ENCODE measurements around the gene SECTM1. TPM values are rescaled to one million over a fixed set of nuclear protein-coding genes. Genes with fewer than 3 reads are reported as not detected.

Gene SECTM1
- total RNA-seq, 2 experiments from 2014 or later = 18.3 to 18.5 TPM

- Mint-ChIP-seq H3K9me3 (no peaks in the 10 kb centered on the region), H3K4me3 (peak overlapping the region; percentile 88), H3K27me3 (no peaks in the 10 kb centered on the region), H3K36me3 (ENCODE audit: low read depth) (peaks cover 10% of the 10 kb centered on the region), H3K27ac (peak overlapping the region; percentile 100), H3K4me1 (peaks cover 86% of the 10 kb centered on the region)
- CTCF ChIA-PET = interaction anchor here (0.9 to 4.8 kb wide), 7 partner anchors 18 to 269 kb away, joined by 3 to 32 read pairs (median 13); partner anchors contain the start of gene CD7
- no peak for DNase-seq
- POLR2A ChIA-PET = interaction anchor here (1.0 to 7.6 kb wide), 5 partner anchors 14 to 262 kb away, joined by 3 to 120 read pairs (median 18); partner anchors contain the start of genes CD7, CSNK1D, DCXR and SLC16A3
Observed at GRCh38 chr17:82299452-82299851, 34.1 kb downstream of the SECTM1 start.

GRCh38 chr17:82298538-82299421 lies 34.8 kb downstream of the SECTM1 start:
- Mint-ChIP-seq H3K27me3 (no peaks in the 10 kb centered on the region), H3K4me1 (peaks cover 91% of the 10 kb centered on the region), H3K4me3 (peak overlapping the region; percentile 88), H3K36me3 (ENCODE audit: low read depth) (peaks cover 15% of the 10 kb centered on the region), H3K27ac (peak overlapping the region; percentile 100), H3K9me3 (no peaks in the 10 kb centered on the region)
- CTCF ChIA-PET = interaction anchor here (0.6 to 4.8 kb wide), 11 partner anchors 10 to 268 kb away, joined by 3 to 32 read pairs (median 8); partner anchors contain the start of gene CD7
- no peak for DNase-seq
- POLR2A ChIA-PET = interaction anchor here (0.5 to 7.6 kb wide), 31 partner anchors 8 to 596 kb away, joined by 3 to 120 read pairs (median 7); partner anchors contain the start of genes CD7, CSNK1D, DCXR and FOXK2

GRCh38 chr17:82297714-82298537 lies 35.6 kb downstream of the SECTM1 start:
- H3K36me3 Mint-ChIP-seq (ENCODE audit: low read depth) = peaks cover 15% of the 10 kb centered on the region

GRCh38 chr17:82297280-82297713 lies 36.3 kb downstream of the SECTM1 start:
- H3K9me3 Mint-ChIP-seq = no peaks in the 10 kb centered on the region
- H3K27ac Mint-ChIP-seq = peak overlapping the region; percentile 100
- peaks cover 15% of the 10 kb centered on the region for H3K36me3 Mint-ChIP-seq (ENCODE audit: low read depth)
- H3K27me3 Mint-ChIP-seq = no peaks in the 10 kb centered on the region
- H3K4me1 Mint-ChIP-seq = peaks cover 85% of the 10 kb centered on the region
- CTCF ChIA-PET = interaction anchor here (1.2 to 3.8 kb wide), 5 partner anchors 14 to 91 kb away, joined by 4 to 12 read pairs (median 6); partner anchors contain the start of gene CD7
- peak overlapping the region; percentile 88 for H3K4me3 Mint-ChIP-seq
- POLR2A ChIA-PET = interaction anchor here (0.7 to 7.6 kb wide), 30 partner anchors 10 to 412 kb away, joined by 3 to 120 read pairs (median 8); partner anchors contain the start of genes CD7, CENPX, CSNK1D and FOXK2
- peak; percentile 92 for DNase-seq

More at GRCh38 chr17:82297714-82298537, 35.6 kb downstream of the SECTM1 start:
- CTCF ChIA-PET = interaction anchor here (0.6 to 4.0 kb wide), 11 partner anchors 11 to 267 kb away, joined by 3 to 32 read pairs (median 5); partner anchors contain the start of gene CD7
- no peaks in the 10 kb centered on the region for H3K9me3 Mint-ChIP-seq
- POLR2A ChIA-PET = interaction anchor here (0.5 to 7.6 kb wide), 36 partner anchors 9 to 595 kb away, joined by 3 to 120 read pairs (median 6); partner anchors contain the start of genes CD7, CENPX, CSNK1D and DCXR
- no peaks in the 10 kb centered on the region for H3K27me3 Mint-ChIP-seq
- peaks cover 87% of the 10 kb centered on the region for H3K4me1 Mint-ChIP-seq
- peak overlapping the region; percentile 88 for H3K4me3 Mint-ChIP-seq
- H3K27ac Mint-ChIP-seq = peak overlapping the region; percentile 100
- DNase-seq = peak; percentile 93

GRCh38 chr17:82296511-82297279 lies 36.9 kb downstream of the SECTM1 start:
- ChIA-PET POLR2A (interaction anchor here (0.7 to 7.6 kb wide), 24 partner anchors 10 to 412 kb away, joined by 3 to 120 read pairs (median 9); partner anchors contain the start of genes CD7, CSNK1D, FOXK2 and NARF), CTCF (interaction anchor here (0.6 to 3.8 kb wide), 5 partner anchors 13 to 197 kb away, joined by 3 to 12 read pairs (median 6); partner anchors contain the start of gene CD7)
- peaks cover 15% of the 10 kb centered on the region for H3K36me3 Mint-ChIP-seq (ENCODE audit: low read depth)
- H3K4me1 Mint-ChIP-seq = peaks cover 82% of the 10 kb centered on the region
- H3K9me3 Mint-ChIP-seq = no peaks in the 10 kb centered on the region
- peak overlapping the region; percentile 100 for H3K27ac Mint-ChIP-seq
- peak overlapping the region; percentile 88 for H3K4me3 Mint-ChIP-seq
- no peak for DNase-seq
- H3K27me3 Mint-ChIP-seq = no peaks in the 10 kb centered on the region

GRCh38 chr17:82295472-82295814 lies 38.1 kb downstream of the SECTM1 start:
- Mint-ChIP-seq H3K27ac (no peak overlapping the region), H3K4me1 (peaks cover 74% of the 10 kb centered on the region), H3K36me3 (ENCODE audit: low read depth) (peaks cover 15% of the 10 kb centered on the region), H3K4me3 (no peak overlapping the region), H3K27me3 (no peaks in the 10 kb centered on the region), H3K9me3 (no peaks in the 10 kb centered on the region)
- POLR2A ChIA-PET = interaction anchor here (1.2 to 4.2 kb wide), 2 partner anchors 15 to 20 kb away, joined by 3 to 49 read pairs; partner anchors contain the start of gene CSNK1D
- CTCF ChIA-PET = no interaction called here
- DNase-seq = no peak

GRCh38 chr17:82294064-82294773 lies 39.3 kb downstream of the SECTM1 start:
- Mint-ChIP-seq H3K27me3 (no peaks in the 10 kb centered on the region), H3K4me1 (peaks cover 62% of the 10 kb centered on the region), H3K27ac (peak overlapping the region; percentile 59), H3K9me3 (no peaks in the 10 kb centered on the region), H3K4me3 (peak overlapping the region; percentile 61), H3K36me3 (ENCODE audit: low read depth) (peaks cover 15% of the 10 kb centered on the region)
- ChIA-PET POLR2A (interaction anchor here (0.8 to 3.2 kb wide), 5 partner anchors 9 to 264 kb away, joined by 3 to 38 read pairs (median 10); partner anchors contain the start of genes CD7, CSNK1D and SLC16A3), CTCF (interaction anchor here (1.8 kb wide), 1 partner anchor 21 kb away, joined by 4 read pairs; the partner anchor contains the start of gene CSNK1D)
- no peak for DNase-seq

- no peaks in the 10 kb centered on the region for H3K9me3 Mint-ChIP-seq
- H3K27ac Mint-ChIP-seq = peak overlapping the region; percentile 86
- peak; percentile 95 for DNase-seq
- ChIA-PET CTCF (interaction anchor here (1.0 to 2.1 kb wide), 5 partner anchors 10 to 57 kb away, joined by 3 to 17 read pairs (median 4); partner anchors contain the start of genes CD7 and CSNK1D), POLR2A (interaction anchor here (0.7 to 3.2 kb wide), 17 partner anchors 9 to 227 kb away, joined by 3 to 38 read pairs (median 5); partner anchors contain the start of genes CD7, CSNK1D, FOXK2 and SECTM1)
- peaks cover 9% of the 10 kb centered on the region for H3K36me3 Mint-ChIP-seq (ENCODE audit: low read depth)
- peak overlapping the region; percentile 88 for H3K4me3 Mint-ChIP-seq
- no peaks in the 10 kb centered on the region for H3K27me3 Mint-ChIP-seq
- peaks cover 51% of the 10 kb centered on the region for H3K4me1 Mint-ChIP-seq
Observed at GRCh38 chr17:82292251-82293154, 41.1 kb downstream of the SECTM1 start.

GRCh38 chr17:82291582-82292250 lies 41.9 kb downstream of the SECTM1 start:
- ChIA-PET POLR2A (interaction anchor here (0.9 to 3.2 kb wide), 13 partner anchors 9 to 228 kb away, joined by 3 to 38 read pairs (median 5); partner anchors contain the start of genes CD7, CSNK1D, FOXK2 and SECTM1), CTCF (interaction anchor here (0.7 to 2.1 kb wide), 3 partner anchors 10 to 56 kb away, joined by 3 to 17 read pairs (median 12); no protein-coding TSS in a partner anchor)
- H3K4me1 Mint-ChIP-seq = peaks cover 43% of the 10 kb centered on the region

More at GRCh38 chr17:82291582-82292250, 41.9 kb downstream of the SECTM1 start:
- Mint-ChIP-seq H3K36me3 (ENCODE audit: low read depth) (peaks cover 9% of the 10 kb centered on the region), H3K4me3 (peak overlapping the region; percentile 58), H3K27ac (peak overlapping the region; percentile 52), H3K9me3 (no peaks in the 10 kb centered on the region), H3K27me3 (no peaks in the 10 kb centered on the region)
- DNase-seq = no peak

All from activated CD4-positive, alpha-beta memory T cell treated with anti-CD3 and anti-CD28 coated beads, Interleukin-2, amount 10 ng/mL, durations not matched to agents 7 days and 5 days (primary cell).